ENCODE data around the gene THSD7A.

THSD7A gene

DNA sequence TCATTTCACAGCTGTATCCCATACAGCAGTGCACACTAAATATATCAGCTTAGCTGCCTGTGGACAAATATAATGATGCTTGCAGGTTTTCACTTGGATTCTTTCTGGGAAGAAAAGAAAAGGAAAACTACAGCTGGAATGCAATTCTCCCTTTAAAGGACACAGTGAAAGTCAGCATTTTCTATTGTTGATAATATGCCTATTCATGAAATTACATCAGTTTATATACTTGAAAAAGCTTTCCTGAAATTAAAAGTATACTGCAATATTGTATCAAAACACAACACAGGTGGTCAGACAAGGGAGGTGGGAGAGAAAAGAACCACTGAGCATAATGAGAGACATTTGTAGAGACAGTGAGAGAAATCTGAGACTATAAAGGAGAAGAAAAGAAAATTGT, 20.3 kb downstream of the THSD7A start:
- DNase-seq: no peak

GRCh38 chr7:11810043-11810625, 21.9 kb downstream of the THSD7A start:
- DNase-seq: no peak

DNA sequence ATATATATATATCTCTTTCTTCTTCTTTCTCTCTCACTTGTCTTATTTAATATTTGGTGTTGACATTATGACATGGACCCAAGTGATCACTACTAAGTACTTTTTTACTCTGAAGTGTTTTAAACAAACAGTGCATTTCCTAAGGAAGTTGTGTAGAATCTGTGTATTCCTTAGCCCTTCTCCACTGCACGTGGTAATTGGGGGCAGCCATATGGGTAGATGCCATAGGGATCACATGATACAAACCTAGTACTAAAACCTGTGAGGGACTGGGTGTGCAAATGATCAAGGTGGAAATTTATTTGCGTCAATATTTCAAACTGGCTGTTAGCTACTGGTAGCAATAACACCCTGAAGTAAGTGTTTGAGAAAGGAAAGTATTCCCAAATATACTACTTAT, 25.0 kb downstream of the THSD7A start:
- no peak for DNase-seq

GRCh38 chr7:11804621-11805020, 27.4 kb downstream of the THSD7A start:
- no peak for DNase-seq

DNA sequence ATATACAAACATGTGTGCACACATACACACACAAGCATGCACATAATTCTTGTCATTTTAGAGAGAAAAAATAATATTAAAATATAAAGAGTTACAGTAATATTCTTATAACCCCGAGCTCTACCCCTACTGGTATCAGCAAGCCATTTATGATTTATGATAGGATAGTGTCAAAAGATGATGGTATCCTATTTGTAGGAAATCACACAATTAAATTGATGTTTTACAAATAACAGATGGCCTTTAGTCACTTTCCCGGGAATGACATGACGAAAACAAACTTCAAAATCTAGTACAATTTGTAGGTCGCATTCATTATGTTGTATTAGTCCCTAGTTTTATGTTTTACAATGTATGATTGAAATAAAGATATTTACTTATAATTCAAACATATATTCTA, 36.8 kb downstream of the THSD7A start:
- no peak for DNase-seq

GRCh38 chr7:11792166-11792565, 39.8 kb downstream of the THSD7A start:
- DNase-seq: no peak

- no peak for DNase-seq
Observed at GRCh38 chr7:11788568-11788967, 43.4 kb downstream of the THSD7A start.

DNA sequence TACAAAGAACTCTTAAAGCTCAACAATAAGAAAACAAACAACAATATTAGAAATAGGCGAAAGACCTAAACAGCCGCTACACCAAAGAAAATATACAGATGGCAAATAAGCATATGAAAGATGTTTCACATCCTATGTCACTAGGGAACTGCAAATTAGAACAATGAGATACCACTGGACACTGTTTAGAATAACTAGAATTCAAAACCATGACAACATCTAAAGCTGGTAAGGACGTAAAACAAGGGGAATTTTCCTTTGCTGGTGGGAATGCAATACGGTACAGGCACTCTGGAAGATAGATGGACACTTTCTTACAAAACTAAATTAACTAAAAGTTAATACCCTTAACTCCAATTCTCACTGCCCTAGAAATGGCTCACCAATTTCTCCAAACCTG, 44.5 kb downstream of the THSD7A start:
- DNase-seq: no peak

DNA sequence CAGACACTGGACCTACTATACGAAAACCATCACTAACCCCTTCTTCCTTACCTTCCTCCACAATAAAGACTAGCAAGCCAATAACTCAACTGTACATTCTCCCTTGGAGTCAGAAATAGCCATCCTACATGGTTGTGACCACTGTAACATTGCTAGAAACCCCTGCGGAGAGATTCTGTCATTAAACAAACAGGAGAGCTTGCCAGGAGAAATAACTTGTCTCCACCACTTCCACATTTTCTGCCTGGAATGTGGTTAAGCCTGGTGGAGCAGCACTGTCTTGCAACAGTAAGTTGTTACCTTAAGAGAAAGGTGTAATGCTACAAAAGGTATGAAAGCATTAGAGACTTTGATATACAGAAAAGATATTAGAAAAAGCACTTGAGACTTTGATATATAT, 45.8 kb downstream of the THSD7A start:
- DNase-seq: no peak

DNA sequence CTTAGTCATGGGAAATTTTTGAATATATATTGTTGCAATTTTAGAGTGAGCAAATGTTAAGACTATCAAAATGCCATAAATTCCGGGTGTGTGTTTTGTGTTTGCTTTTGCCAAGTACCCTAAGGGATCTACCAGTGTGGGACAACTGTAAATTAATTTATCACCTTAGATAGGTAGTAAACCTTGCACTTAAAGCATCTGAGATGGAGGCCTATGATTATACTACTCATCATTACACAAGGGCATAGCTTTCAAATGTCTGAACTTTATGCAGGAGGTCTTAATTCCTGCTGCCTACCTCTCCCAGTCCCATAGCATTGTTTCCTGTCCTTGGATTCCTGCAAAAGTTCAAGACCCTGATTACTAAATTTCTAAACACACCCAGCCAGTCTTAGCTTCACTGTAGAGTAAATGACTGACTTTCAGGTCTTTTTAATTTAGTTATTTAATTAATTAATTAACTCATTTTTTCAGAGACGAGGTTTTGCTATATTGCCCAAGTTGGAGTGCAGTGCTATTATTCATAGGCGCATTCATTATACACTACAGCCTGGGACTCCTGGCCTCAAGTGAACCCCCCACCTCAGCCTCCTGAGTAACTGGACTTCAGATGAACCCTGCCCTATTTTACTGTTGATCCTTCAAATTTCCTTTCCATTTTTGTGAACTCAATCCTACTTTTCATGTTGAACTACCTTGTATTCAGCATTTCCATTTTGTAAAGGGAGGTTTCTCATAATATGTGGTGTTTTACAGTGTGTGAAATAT, 47.0 kb downstream of the THSD7A start:
- DNase-seq: no peak

GRCh38 chr7:11779864-11780674, 51.9 kb downstream of the THSD7A start:
- no peak for DNase-seq

- DNase-seq: no peak
Observed at GRCh38 chr7:11776039-11776438, 56.0 kb downstream of the THSD7A start.

DNA sequence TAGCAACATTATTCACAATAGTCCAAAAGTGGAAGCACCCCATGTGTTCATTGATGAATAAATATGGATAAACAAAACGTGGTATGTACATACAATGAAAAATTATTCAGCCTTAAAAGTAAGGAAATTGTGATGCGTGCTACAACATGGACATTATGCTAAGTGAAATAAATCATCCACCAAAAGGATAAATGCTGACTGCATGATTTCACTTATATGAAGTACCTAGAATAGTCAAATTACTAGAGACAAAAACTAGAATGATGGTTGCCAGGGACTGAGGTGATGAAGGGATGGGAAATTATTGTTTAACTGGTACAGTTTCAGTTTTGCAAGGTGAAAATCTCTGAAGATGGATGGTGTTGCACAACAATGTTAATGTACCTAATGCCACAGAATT, 56.6 kb downstream of the THSD7A start:
- no peak for DNase-seq

DNA sequence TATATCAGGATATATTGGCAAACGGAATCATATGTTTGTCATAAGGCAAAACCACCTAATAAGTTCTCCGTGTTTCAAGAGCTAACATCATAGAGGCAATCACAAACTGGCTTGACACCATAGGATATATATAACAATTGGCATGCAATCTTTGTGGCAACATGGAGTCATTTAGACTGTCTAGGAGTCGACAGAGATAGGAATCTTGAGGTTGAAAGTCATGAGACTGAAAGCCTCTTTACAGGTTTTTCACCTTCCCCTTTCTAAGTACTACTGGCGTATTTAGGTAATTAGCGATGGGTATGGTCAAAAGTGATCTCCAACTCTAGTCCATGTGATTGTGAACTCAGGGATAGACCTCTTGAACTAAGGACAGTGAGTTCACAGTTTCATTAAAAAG, 63.7 kb downstream of the THSD7A start:
- DNase-seq: no peak

DNA sequence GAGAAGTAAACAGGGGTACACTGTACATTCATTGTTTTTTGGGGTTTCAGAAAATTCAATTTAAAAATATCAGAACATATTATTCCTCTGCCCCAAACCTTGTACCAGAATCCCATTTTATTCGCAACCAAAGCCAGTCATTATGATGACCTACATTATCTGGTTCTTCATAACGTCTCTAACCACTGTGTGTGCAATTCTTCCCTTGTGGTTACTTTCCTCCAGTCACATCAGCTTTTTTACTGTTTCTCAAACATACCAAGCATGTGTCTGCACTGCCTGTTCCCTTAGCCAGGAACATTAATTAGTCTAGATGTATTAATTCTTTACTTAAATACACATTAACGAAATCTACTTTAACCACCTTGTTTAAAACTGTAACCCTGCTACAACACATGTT, 64.8 kb downstream of the THSD7A start:
- DNase-seq: no peak

DNA sequence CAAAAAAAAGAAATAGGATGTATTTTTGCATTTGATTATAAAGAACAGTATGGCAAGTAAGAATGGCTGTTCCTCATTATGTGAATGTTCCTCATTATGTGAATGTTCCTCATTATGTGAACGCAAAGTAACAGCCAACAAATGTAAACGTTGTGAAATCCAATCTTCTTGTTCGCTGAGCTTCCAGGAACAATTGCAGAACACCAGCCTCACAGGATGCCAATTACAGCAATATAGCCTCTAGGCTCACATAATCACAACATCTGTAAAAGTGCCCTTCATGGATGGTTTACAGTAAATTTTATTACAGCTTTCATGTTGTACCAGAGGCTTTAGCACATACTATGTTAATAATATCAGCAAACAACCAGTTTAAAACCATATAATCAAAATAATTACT, 71.6 kb downstream of the THSD7A start:
- DNase-seq: no peak

GRCh38 chr7:11758627-11759111, 73.3 kb downstream of the THSD7A start:
- no peak for DNase-seq

DNA sequence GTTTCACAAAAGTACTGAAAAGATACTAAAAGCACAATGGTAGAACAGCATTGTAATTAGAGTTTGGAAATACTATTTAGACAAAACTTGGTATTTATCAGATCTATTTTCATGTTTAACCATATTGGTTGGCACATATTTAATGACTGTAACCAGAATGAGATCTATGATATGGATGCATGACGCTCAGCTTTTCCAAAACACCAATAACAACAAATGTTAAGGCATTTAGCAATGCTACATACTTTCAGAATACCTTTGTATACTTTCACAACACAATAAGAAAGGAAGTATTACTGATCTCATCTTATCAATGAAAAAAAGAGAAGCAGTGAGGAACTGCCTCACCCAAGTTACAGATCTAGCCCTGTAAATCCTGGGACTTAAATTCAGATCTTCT, 74.8 kb downstream of the THSD7A start:
- no peak for DNase-seq

GRCh38 chr7:11754933-11755332, 77.1 kb downstream of the THSD7A start:
- no peak for DNase-seq

DNA sequence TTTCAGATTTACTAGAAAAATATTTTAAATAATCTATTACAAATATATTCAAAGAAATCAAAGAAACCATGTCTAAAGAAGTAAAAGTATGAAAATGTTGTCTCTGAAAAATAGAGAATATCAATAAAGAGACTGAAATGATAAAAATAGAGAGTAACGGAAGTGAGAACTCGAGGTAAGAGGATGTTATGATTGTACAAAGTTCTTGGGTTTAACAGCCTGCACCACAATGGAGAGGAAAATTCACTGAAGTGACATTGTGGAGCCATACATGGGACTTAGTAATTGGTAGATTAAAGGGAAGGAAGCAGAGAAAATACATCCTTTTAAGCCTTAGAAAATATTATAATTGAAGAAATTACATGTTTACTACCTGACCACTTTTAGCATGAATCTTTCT, 77.9 kb downstream of the THSD7A start:
- no peak for DNase-seq

DNA sequence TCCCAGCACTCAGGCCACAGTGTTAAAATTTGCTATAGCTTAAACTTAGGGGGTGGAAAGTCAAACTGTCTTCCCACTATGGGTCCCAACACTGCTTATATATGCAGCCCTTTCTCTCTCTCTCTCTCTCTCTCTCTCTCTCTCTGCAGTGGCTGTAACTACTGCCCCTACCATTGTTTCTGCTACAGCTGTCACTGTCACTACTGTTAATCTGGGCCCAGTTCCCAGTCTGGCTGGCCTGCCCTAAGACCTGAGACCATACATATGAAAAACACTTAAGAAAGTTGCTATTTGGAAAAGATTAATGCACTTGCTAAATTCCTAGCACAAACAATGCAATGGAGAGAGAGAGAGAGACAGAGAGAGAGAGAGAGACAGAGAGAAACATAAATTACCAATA, 78.6 kb downstream of the THSD7A start:
- no peak for DNase-seq

DNA sequence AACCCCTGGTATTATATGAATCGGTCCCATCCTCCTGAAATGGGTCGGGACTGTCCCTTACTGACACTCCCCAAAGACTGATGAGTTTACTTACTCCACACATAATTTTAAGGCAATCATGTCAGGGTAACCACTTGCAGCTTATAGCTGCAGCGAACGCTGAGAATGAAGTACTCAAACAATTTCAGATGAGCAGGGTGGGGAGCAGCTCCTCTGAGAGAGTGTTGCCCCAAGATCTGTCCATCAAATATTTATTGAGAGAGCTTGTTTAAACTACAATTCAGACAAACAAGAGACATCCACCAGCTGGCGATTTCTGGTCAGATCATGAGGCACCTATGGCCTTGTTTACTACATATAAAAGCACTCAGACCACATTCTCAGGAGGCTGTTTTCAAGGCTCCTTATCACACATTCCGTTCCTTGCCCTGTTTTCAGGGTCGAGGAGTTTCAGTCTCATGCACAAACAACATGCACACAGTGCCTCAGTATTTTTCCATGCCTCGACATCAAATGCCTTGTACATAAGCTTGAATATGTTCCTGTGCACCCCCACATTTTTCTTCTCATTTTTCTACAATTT, 80.1 kb downstream of the THSD7A start:
- no peak for DNase-seq

DNA sequence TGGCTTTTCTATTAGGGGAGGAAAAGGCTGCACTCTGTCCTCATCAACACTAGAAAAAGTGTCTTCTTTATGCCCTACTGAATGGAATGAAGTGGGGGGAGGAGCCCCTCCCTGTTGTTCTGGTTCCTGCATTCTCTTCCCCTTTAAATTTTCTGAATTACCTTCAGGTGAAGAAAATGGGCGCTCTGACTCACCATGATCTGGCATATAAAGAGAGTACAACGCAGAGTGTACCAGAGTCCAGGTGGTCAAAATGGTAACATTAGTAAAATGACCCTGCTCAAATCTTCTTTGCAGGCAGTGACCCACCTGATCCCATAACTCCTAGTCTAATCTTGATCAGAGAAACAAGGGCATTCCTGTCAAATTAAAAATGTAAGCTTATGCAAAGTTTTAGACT, 80.7 kb downstream of the THSD7A start:
- DNase-seq: no peak

- no peak for DNase-seq
Observed at GRCh38 chr7:11750191-11750590, 81.8 kb downstream of the THSD7A start.
